Nephron progenitor cell (in vitro differentiated cells): ENCODE measurements around the gene PMEL.

ENCODE experiments used
- DNase-seq: peaks from one replicate; pipeline ENCODE4 v3.0.0; 2021
- H3K27ac Mint-ChIP-seq: 2 replicates; pipeline ENCODE4 v1.8.0; 2021; ENCODE audit warnings: mild to moderate bottlenecking, moderate library complexity, mixed read lengths
- H3K27me3 Mint-ChIP-seq: 2 replicates; pipeline ENCODE4 v1.8.0; 2021; ENCODE audit warnings: mild to moderate bottlenecking, low read depth, mixed read lengths; ENCODE audit not compliant: poor library complexity
- H3K36me3 Mint-ChIP-seq: 2 replicates; pipeline ENCODE4 v1.8.0; 2021; ENCODE audit warnings: low read depth, mixed read lengths
- H3K4me1 Mint-ChIP-seq: 2 replicates; pipeline ENCODE4 v1.8.0; 2021; ENCODE audit warnings: mixed read lengths
- H3K4me3 Mint-ChIP-seq: 2 replicates; pipeline ENCODE4 v1.8.0; 2021; ENCODE audit warnings: mild to moderate bottlenecking, moderate library complexity, mixed read lengths
- H3K9me3 Mint-ChIP-seq: 2 replicates; pipeline ENCODE4 v1.8.0; 2021; ENCODE audit warnings: mild to moderate bottlenecking, moderate library complexity, mixed read lengths
- TF ChIP-seq, protein P1 (sequence below): fragments of 200-600 bp; sonication (generic); IDR thresholded peaks from 2 replicates; pipeline ENCODE4 v1.5.0; 2021; ENCODE audit warnings: antibody characterized with exemption

The PMEL gene

DNA sequence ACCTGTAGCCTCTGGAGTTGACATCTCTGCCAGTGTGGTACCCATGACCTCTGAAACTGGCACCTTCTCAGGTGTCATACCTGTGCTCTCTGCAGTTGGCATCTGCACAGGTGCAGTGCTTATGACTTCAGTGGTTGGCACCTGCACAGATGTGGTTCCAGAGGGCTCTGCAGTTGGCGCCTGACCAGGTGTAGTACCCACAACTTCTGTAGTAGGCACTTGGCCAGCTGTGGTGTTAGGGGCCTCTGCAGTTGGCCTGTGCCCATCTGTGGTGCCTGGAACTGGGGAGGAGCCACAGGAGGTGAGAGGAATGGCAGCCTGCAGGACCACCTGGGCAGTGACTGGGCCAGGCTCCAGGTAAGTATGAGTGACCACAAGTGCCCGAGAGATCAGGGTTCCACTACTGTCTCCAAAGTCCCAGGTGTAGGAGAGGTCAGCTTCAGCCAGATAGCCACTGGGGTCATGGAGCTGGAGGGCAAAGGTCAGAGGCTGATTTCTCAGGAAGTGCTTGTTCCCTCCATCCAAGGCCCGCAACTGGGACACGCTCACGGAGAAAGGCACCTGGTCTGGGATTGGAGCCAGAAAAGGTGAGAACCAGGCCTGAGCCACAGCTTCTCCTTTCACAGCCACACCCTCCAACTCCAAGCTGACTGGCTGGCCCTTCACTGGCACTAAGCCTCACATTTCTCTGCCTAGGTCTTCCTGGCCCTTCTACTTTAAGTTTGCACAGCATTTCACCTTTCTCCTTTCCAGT lies 8.6 kb downstream of the PMEL start:
- Mint-ChIP-seq H3K27ac (no peak overlapping the region), H3K36me3 (peaks cover 4% of the 10 kb centered on the region), H3K27me3 (peaks cover 10% of the 10 kb centered on the region), H3K4me3 (no peak overlapping the region), H3K4me1 (no peaks in the 10 kb centered on the region), H3K9me3 (no peaks in the 10 kb centered on the region)
- DNase-seq = no peak
- TF ChIP-seq, protein P1, sequence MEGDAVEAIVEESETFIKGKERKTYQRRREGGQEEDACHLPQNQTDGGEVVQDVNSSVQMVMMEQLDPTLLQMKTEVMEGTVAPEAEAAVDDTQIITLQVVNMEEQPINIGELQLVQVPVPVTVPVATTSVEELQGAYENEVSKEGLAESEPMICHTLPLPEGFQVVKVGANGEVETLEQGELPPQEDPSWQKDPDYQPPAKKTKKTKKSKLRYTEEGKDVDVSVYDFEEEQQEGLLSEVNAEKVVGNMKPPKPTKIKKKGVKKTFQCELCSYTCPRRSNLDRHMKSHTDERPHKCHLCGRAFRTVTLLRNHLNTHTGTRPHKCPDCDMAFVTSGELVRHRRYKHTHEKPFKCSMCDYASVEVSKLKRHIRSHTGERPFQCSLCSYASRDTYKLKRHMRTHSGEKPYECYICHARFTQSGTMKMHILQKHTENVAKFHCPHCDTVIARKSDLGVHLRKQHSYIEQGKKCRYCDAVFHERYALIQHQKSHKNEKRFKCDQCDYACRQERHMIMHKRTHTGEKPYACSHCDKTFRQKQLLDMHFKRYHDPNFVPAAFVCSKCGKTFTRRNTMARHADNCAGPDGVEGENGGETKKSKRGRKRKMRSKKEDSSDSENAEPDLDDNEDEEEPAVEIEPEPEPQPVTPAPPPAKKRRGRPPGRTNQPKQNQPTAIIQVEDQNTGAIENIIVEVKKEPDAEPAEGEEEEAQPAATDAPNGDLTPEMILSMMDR = no peak

DNA sequence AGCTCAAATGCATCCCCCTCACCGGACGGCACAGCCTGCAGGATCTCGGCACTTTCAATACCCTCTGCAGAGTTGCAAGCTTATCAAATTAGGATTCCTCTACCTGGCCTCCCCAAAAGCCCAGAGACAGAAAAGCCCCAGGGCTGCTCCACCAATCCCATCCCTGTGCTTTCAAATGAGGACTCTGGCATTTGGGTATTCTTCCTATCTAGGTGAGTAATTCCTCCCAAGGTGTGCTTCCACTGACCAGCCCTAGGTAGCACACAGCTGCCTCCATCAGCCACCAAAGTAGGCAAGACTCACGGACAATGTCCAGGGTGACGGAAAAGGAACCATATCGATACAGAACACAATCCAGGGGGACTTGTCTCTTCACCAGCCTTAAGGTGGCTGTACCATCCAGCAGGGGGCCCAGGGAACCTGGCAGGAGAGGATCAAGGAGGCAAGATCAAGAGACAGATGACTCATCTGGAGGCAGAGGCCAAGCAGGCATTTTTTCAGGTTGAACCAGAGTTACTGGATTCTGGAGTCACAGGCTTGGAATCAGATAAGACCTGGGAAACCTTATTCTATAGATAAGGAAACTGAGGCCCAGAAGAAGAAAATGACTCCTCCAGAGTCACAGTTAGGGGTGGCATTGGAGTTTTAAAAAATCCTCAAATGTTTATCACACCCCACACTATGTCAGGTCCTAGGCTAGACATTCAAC lies 9.9 kb downstream of the PMEL start:
- Mint-ChIP-seq H3K27ac (no peak overlapping the region), H3K4me3 (no peak overlapping the region), H3K36me3 (peaks cover 5% of the 10 kb centered on the region), H3K9me3 (no peaks in the 10 kb centered on the region), H3K4me1 (peaks cover 8% of the 10 kb centered on the region), H3K27me3 (peaks cover 10% of the 10 kb centered on the region)
- DNase-seq = no peak
- TF ChIP-seq, protein P1 = no peak

DNA sequence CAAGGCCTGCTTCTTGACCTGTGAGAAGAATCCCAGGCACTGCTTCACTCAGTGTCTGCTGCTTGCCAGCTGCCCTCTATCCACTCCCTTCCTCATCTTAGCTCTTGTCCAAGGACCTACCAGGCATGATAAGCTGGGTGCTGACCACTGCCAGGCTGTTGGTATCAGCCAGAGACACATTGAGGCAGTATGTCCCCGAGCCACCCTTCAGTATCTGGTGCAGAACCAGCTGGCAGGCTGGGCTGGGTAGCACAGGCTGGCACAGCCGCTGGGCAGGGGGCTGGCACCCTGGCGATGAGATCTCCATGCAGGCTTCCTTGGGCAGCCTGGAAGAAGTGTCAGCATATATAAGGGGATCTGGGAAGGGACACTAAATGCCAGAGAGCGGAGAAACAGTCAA lies 10.5 kb downstream of the PMEL start:
- TF ChIP-seq, protein P1 = no peak
- Mint-ChIP-seq H3K4me3 (no peak overlapping the region), H3K9me3 (no peaks in the 10 kb centered on the region), H3K36me3 (peaks cover 5% of the 10 kb centered on the region), H3K4me1 (peaks cover 8% of the 10 kb centered on the region), H3K27me3 (peaks cover 6% of the 10 kb centered on the region), H3K27ac (no peak overlapping the region)
- DNase-seq = no peak

DNA sequence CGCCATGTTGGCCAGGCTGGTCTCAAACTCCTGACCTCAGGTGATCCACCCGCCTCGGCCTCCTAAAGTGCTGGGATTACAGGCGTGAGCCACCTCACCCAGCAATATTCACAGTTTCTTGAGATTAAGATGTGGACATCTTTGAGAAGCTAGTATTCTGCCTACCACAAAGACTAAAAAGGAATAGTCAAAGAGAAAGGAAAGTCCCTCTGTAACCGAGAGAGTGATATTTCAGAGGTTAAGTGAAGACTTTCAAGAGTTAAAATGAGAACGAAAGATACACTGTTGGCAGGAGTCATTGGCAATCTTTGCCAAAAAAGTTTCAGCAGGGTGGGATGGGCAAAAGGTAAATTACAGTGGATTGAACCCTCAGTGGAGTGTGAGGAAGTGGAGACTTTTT lies 19.3 kb downstream of the PMEL start:
- no peaks in the 10 kb centered on the region for H3K9me3 Mint-ChIP-seq

DNA sequence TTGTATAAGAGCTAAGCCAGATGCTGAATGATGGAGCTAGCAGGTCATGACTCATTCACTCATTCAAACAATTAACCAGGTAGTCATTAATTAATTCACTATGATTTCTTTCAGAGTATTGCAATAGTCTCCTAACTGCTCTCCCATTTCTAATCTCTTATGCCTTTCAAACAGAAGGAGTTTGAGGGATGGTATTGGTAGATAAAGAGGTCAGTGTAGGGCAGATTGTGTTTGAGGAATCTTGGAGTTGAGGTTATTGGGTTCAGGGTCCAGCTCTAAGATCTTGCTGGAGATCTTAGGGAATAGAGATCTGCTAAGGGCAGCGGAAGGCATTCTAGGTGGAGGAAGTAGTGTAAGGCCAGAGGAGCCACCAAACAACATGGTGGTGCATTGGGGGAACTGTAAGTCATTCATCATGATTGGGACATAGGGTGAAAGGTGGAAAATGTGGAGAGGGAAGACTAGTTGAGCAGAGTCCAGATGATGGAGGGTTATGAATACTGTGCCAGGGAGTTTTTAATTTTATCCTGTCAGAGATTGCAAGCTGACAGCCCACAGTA lies 23.2 kb downstream of the PMEL start:
- TF ChIP-seq, protein P1 = no peak
- H3K4me3 Mint-ChIP-seq = no peak overlapping the region
- DNase-seq = no peak
- H3K27me3 Mint-ChIP-seq = peaks cover 39% of the 10 kb centered on the region
- no peaks in the 10 kb centered on the region for H3K36me3 Mint-ChIP-seq
- H3K9me3 Mint-ChIP-seq = no peaks in the 10 kb centered on the region
- H3K27ac Mint-ChIP-seq = no peak overlapping the region
- H3K4me1 Mint-ChIP-seq = peaks cover 15% of the 10 kb centered on the region

More for the DNA sequence above, 19.3 kb downstream of the PMEL start:
- Mint-ChIP-seq H3K27me3 (peaks cover 25% of the 10 kb centered on the region), H3K4me1 (peaks cover 6% of the 10 kb centered on the region), H3K27ac (no peak overlapping the region), H3K36me3 (no peaks in the 10 kb centered on the region), H3K4me3 (no peak overlapping the region)
- no peak for DNase-seq
- TF ChIP-seq, protein P1 = no peak
